ENCODE results near the gene F8A1.

DNA sequence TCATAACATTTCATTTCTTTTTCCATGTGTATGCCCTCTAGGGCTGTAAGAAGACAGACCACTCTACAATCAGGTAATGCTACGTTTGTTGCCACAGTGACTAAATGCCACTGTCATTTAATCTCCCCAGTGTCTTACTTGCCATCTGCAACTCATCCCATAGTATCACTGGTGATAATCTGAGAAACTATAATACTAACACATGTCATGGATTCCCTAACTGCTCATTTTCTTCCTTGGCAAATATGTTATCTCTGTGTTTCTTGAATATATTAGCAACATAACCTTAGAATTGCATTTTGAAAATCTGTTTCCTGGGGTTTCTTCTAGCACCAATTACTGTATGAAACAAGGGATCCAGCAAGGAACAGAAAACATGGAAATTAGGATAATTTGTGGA, 6.1 kb downstream of the F8A1 start:
- TF ChIP-seq EZH2phosphoT487 (IDR thresholded peaks at IDR 0.05; ENCODE audit: borderline replicate concordance, low read depth) (no peak), GABPA (IDR thresholded peaks at IDR 0.05; ENCODE audit: low read depth) (no peak), ELF1 (IDR thresholded peaks at IDR 0.05) (no peak), USF1 (IDR thresholded peaks at IDR 0.05; ENCODE audit: borderline replicate concordance, low read depth) (no peak), CTCF (IDR thresholded peaks at IDR 0.05) (no peak), JUND (IDR thresholded peaks at IDR 0.05) (no peak), TCF12 (IDR thresholded peaks at IDR 0.05) (no peak), RXRA (IDR thresholded peaks at IDR 0.05; ENCODE audit: borderline replicate concordance, low read depth) (no peak), TEAD4 (IDR thresholded peaks at IDR 0.05; ENCODE audit: borderline replicate concordance, insufficient read depth) (no peak), POLR2AphosphoS5 (IDR thresholded peaks at IDR 0.05; ENCODE audit: low read depth, low read length) (no peak), EP300 (IDR thresholded peaks at IDR 0.05; ENCODE audit: borderline replicate concordance in 1 of 2, low read depth in 1 of 2, low read length in 1 of 2) (no peak), NFIC (IDR thresholded peaks at IDR 0.05; ENCODE audit: borderline replicate concordance) (no peak)

Measured in SK-N-SH (cell line).